ENCODE data around the gene IL36A.

Gene IL36A

DNA sequence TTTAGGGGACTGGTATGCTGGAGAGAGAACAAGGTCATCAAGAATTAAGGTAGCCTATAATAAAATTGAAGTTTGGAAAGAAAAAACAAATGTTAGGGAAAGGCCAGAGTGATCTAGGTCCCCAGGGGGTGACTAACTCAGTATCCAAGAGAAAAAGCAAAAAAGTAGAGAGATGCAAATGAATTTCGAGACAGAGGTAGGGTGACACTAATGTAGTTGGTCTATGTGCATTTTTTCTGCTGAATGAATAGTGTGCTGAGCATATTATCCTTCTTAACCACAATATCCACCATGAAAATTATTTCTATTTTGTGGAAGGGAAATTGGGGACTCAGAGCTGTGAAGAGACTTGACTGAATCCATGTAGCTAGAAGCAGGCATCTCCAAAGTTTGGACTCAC lies 9.8 kb downstream of the IL36A start:
- TF ChIP-seq, protein P1, sequence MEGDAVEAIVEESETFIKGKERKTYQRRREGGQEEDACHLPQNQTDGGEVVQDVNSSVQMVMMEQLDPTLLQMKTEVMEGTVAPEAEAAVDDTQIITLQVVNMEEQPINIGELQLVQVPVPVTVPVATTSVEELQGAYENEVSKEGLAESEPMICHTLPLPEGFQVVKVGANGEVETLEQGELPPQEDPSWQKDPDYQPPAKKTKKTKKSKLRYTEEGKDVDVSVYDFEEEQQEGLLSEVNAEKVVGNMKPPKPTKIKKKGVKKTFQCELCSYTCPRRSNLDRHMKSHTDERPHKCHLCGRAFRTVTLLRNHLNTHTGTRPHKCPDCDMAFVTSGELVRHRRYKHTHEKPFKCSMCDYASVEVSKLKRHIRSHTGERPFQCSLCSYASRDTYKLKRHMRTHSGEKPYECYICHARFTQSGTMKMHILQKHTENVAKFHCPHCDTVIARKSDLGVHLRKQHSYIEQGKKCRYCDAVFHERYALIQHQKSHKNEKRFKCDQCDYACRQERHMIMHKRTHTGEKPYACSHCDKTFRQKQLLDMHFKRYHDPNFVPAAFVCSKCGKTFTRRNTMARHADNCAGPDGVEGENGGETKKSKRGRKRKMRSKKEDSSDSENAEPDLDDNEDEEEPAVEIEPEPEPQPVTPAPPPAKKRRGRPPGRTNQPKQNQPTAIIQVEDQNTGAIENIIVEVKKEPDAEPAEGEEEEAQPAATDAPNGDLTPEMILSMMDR (IDR thresholded peaks at IDR 0.05; ENCODE audit: low read length) = no peak
- TF ChIP-seq EZH2phosphoT487 (IDR thresholded peaks at IDR 0.05; ENCODE audit: low read length) (no peak), EZH2 (optimal IDR thresholded peaks at IDR 0.05; ENCODE audit: low read depth, low read length) (no peak)
- Histone ChIP-seq H3K9ac (ENCODE audit: low read length) (no peak overlapping the region), H3K4me2 (ENCODE audit: low read depth, low read length) (no peak overlapping the region), H3K9me3 (replicated peaks; ENCODE audit: insufficient read depth, low read length) (no peaks in the 10 kb centered on the region), H3K4me1 (ENCODE audit: low read length) (peaks cover 12% of the 10 kb centered on the region), H2AFZ (ENCODE audit: low read length) (no peak overlapping the region), H3K36me3 (replicated peaks; ENCODE audit: insufficient read depth, low read length) (no peaks in the 10 kb centered on the region), H3K79me2 (ENCODE audit: low read length) (no peaks in the 10 kb centered on the region), H3K9me2 (replicated peaks; ENCODE audit: insufficient read depth, low read length) (0 out of 2 replicates have a peak, but pooled peaks cover 3% of the 10 kb centered on the region), H3K27me3 (replicated peaks; ENCODE audit: insufficient read depth, low read length) (no peaks in the 10 kb centered on the region), H3K4me3 (ENCODE audit: low read length) (no peak overlapping the region), H3K27ac (ENCODE audit: low read length) (no peak overlapping the region), H4K20me1 (ENCODE audit: insufficient read depth, low read length) (no peaks in the 10 kb centered on the region), H3F3A (ENCODE audit: insufficient read depth, low read length) (peaks cover 2% of the 10 kb centered on the region; the same call in 1 of the 2 replicates)
- no peak for DNase-seq

DNA sequence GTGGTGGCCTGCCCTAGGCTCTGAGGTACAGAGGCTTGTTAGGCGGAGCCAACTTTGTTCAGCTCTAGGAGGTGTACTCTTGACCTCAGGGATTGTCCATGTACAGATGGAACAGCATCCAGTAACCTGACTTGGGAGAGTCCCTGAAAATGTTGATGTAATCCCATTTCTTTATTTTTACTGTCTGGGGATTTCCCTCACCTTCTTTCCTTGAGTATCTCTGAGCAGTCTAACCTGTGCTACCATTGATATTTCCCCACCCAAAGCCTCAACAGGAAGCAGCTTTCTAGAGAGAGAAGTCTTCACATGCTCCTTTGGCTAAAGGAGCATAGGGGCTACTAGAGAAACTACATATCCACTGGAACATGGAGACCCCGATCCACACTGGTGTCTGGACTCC lies 10.4 kb downstream of the IL36A start:
- Histone ChIP-seq H3K27ac (ENCODE audit: low read length) (no peak overlapping the region), H3K9ac (ENCODE audit: low read length) (no peak overlapping the region), H3K27me3 (replicated peaks; ENCODE audit: insufficient read depth, low read length) (no peaks in the 10 kb centered on the region), H3K9me3 (replicated peaks; ENCODE audit: insufficient read depth, low read length) (no peaks in the 10 kb centered on the region), H3K79me2 (ENCODE audit: low read length) (no peaks in the 10 kb centered on the region), H3K4me1 (ENCODE audit: low read length) (peaks cover 8% of the 10 kb centered on the region; the same call in 1 of the 2 replicates), H3K9me2 (replicated peaks; ENCODE audit: insufficient read depth, low read length) (0 out of 2 replicates have a peak, but pooled peaks cover 3% of the 10 kb centered on the region), H3K36me3 (replicated peaks; ENCODE audit: insufficient read depth, low read length) (no peaks in the 10 kb centered on the region), H2AFZ (ENCODE audit: low read length) (no peak overlapping the region), H4K20me1 (ENCODE audit: insufficient read depth, low read length) (no peaks in the 10 kb centered on the region), H3F3A (ENCODE audit: insufficient read depth, low read length) (no peaks in the 10 kb centered on the region), H3K4me3 (ENCODE audit: low read length) (no peak overlapping the region), H3K4me2 (ENCODE audit: low read depth, low read length) (no peak overlapping the region)
- no peak for DNase-seq
- no peak for TF ChIP-seq EZH2 (optimal IDR thresholded peaks at IDR 0.05; ENCODE audit: low read depth, low read length)
- TF ChIP-seq EZH2phosphoT487 (IDR thresholded peaks at IDR 0.05; ENCODE audit: low read length) = no peak
- TF ChIP-seq, protein P1 (IDR thresholded peaks at IDR 0.05; ENCODE audit: low read length) = no peak

DNA sequence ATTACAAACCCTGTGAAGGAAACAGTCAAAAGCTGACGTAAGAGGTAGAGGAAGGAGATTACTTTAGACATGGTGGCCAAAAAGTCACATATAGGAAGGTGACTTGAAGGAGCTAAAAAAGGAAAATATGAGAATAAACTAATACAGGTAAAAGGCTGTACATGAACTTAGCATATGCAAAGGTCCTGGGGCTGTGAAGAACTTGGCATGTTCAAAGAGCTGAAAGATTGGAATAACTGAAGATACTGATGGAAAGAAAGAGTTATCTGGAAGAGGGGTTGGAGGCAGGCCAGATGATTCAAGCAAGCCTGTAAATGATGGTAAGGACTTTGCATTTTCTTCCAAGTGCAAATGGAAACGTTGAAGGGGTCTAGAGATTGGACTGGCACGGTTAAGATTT lies 13.2 kb downstream of the IL36A start:
- H2AFZ ChIP-seq (ENCODE audit: low read length) = no peak overlapping the region
- H3K36me3 ChIP-seq (replicated peaks; ENCODE audit: insufficient read depth, low read length) = no peaks in the 10 kb centered on the region
- no peak overlapping the region for H3K9ac ChIP-seq (ENCODE audit: low read length)
- no peaks in the 10 kb centered on the region for H3K79me2 ChIP-seq (ENCODE audit: low read length)
- no peak overlapping the region for H3K4me2 ChIP-seq (ENCODE audit: low read depth, low read length)
- no peaks in the 10 kb centered on the region for H4K20me1 ChIP-seq (ENCODE audit: insufficient read depth, low read length)
- no peaks in the 10 kb centered on the region for H3K9me3 ChIP-seq (replicated peaks; ENCODE audit: insufficient read depth, low read length)
- no peak overlapping the region for H3K27ac ChIP-seq (ENCODE audit: low read length)
- no peaks in the 10 kb centered on the region for H3K4me1 ChIP-seq (ENCODE audit: low read length)
- TF ChIP-seq EZH2 (optimal IDR thresholded peaks at IDR 0.05; ENCODE audit: low read depth, low read length) (no peak), EZH2phosphoT487 (IDR thresholded peaks at IDR 0.05; ENCODE audit: low read length) (no peak)
- TF ChIP-seq, protein P1 (IDR thresholded peaks at IDR 0.05; ENCODE audit: low read length) = no peak
- DNase-seq = no peak
- 0 out of 2 replicates have a peak, but pooled peaks cover 3% of the 10 kb centered on the region for H3K9me2 ChIP-seq (replicated peaks; ENCODE audit: insufficient read depth, low read length)
- no peaks in the 10 kb centered on the region for H3K27me3 ChIP-seq (replicated peaks; ENCODE audit: insufficient read depth, low read length)
- H3F3A ChIP-seq (ENCODE audit: insufficient read depth, low read length) = no peaks in the 10 kb centered on the region
- no peak overlapping the region for H3K4me3 ChIP-seq (ENCODE audit: low read length)
